PC-9 (cell line): ENCODE measurements around the gene PLIN1. TPM values are rescaled to one million over a fixed set of nuclear protein-coding genes. Genes with fewer than 3 reads are reported as not detected.

Experiments
- BruUV-seq: library from RNA; stranded (reverse); fragments of 400-500 nt; replicated peaks from 2 replicates; lab custom pipeline; 2021; lab: Mats Ljungman, UMichigan
- CTCF ChIA-PET: fragments of 300-600 bp; sonication (Branson Sonifier 250); formaldehyde crosslinking; loops from one replicate; lab custom pipeline; 2022; ENCODE audit warnings: antibody characterized with exemption; lab: Charles Lee
- POLR2A ChIA-PET: fragments of 300-600 bp; sonication (Branson Sonifier 250); formaldehyde crosslinking; loops from one replicate; lab custom pipeline; 2022; ENCODE audit warnings: antibody characterized with exemption; ENCODE audit not compliant: unreplicated experiment; lab: Charles Lee
- DNase-seq, 2 experiments: peaks; one replicate each; pipeline versions ENCODE4 v3.0.0 to v3.0.0-alpha.2; 2015 to 2022; ENCODE audit warnings: mixed read lengths in 1 of 2
- H2AFZ ChIP-seq: fragments of 200-600 bp; sonication (generic); 2 replicates; pipeline ENCODE4 v1.8.1; 2017; ENCODE audit warnings: antibody characterized with exemption
- H3F3A ChIP-seq: fragments of 200-600 bp; sonication (generic); 2 replicates; pipeline ENCODE4 v1.8.1; 2017; ENCODE audit warnings: antibody characterized with exemption, mild to moderate bottlenecking, low read depth; ENCODE audit not compliant: insufficient read depth
- H3K27ac ChIP-seq: fragments of 200-600 bp; sonication (generic); 2 replicates; pipeline ENCODE4 v1.6.1; 2016; ENCODE audit warnings: mixed run types
- H3K27me3 ChIP-seq: fragments of 200-600 bp; sonication (generic); 2 replicates; pipeline ENCODE4 v1.6.1; 2016; ENCODE audit warnings: low read depth, mixed run types; ENCODE audit not compliant: insufficient read depth
- H3K36me3 ChIP-seq: fragments of 200-600 bp; sonication (generic); 2 replicates; pipeline ENCODE4 v1.6.1; 2016; ENCODE audit warnings: low read depth, mixed run types
- H3K4me1 ChIP-seq: fragments of 200-600 bp; sonication (generic); replicated peaks from 2 replicates; pipeline ENCODE4 v1.6.1; 2016; ENCODE audit warnings: mixed run types; ENCODE audit not compliant: insufficient read depth
- H3K4me2 ChIP-seq: fragments of 200-600 bp; sonication (generic); 2 replicates; pipeline ENCODE4 v1.6.1; 2017; ENCODE audit warnings: mixed run types
- H3K4me3 ChIP-seq: fragments of 200-600 bp; sonication (generic); 2 replicates; pipeline ENCODE4 v1.6.1; 2016; ENCODE audit warnings: mixed run types
- H3K79me2 ChIP-seq: fragments of 200-600 bp; sonication (generic); 2 replicates; pipeline ENCODE4 v1.6.1; 2017; ENCODE audit warnings: low read depth, mixed run types
- H3K9me2 ChIP-seq: fragments of 200-600 bp; sonication (generic); 2 replicates; pipeline ENCODE4 v1.8.1; 2017; ENCODE audit warnings: mild to moderate bottlenecking; ENCODE audit not compliant: insufficient read depth
- H3K9me3 ChIP-seq: fragments of 200-600 bp; sonication (generic); 2 replicates; pipeline ENCODE4 v1.8.1; 2016; ENCODE audit warnings: low read depth; ENCODE audit not compliant: insufficient read depth
- H4K20me1 ChIP-seq: fragments of 200-600 bp; sonication (generic); 2 replicates; pipeline ENCODE4 v1.8.1; 2017; ENCODE audit not compliant: insufficient read depth
- EZH2 ChIP-seq: fragments of 200-600 bp; sonication (generic); IDR thresholded peaks from 2 replicates; pipeline ENCODE4 v1.8.0; 2017; ENCODE audit warnings: antibody characterized with exemption, low read depth
- intact Hi-C: fragments of 100-400 bp; cut with micrococcal nuclease; formaldehyde crosslinking; loops from one replicate; pipeline ENCODE4 v1.10.0; 2022; ENCODE audit not compliant: unreplicated experiment
- total RNA-seq: library from RNA; stranded (reverse); gene quantifications from 2 replicates; pipeline ENCODE4 v1.2.3, GENCODE V29; 2021
- TF ChIP-seq, protein P1 (sequence below): fragments of 200-600 bp; sonication (generic); conservative IDR thresholded peaks from 2 replicates; pipeline ENCODE4 v1.6.1; 2017; ENCODE audit warnings: mixed run types, antibody characterized with exemption, mild to moderate bottlenecking, moderate library complexity

PLIN1 gene
- total RNA-seq, 1 experiment from 2014 or later, result 1.0 TPM

DNA sequence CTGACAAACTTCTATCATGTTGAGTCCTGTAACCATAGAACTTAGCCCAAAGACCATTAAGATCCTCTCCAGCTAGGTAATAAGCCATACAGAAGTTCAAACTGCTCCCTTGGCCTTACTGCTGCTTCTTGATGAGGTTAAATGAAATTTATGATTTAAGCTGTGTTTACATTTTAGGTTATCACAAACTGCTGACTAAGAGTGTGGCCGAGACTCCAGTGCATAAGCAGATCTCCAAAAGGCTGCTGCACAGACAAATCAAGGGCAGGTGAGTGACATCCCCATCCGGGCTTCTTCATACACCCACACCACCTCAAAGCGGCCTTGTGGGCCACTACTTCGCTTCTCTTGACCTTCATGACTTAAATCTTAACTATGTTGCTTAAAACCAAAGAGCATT, 62.9 kb downstream of the PLIN1 start:
- Histone ChIP-seq H3K4me2 (no peak overlapping the region), H2AFZ (no peak overlapping the region), H3K9me2 (no peaks in the 10 kb centered on the region), H3K9me3 (peaks cover 9% of the 10 kb centered on the region; the same call in 1 of the 2 replicates), H3K36me3 (peaks cover 37% of the 10 kb centered on the region), H3K4me1 (no peaks in the 10 kb centered on the region), H3K27me3 (no peaks in the 10 kb centered on the region), H3F3A (peaks cover 8% of the 10 kb centered on the region; the same call in 1 of the 2 replicates), H3K27ac (no peak overlapping the region), H3K79me2 (no peaks in the 10 kb centered on the region; the same call in 1 of the 2 replicates), H3K4me3 (no peak overlapping the region), H4K20me1 (no peaks in the 10 kb centered on the region)
- TF ChIP-seq EZH2, result no peak
- TF ChIP-seq, protein P1, sequence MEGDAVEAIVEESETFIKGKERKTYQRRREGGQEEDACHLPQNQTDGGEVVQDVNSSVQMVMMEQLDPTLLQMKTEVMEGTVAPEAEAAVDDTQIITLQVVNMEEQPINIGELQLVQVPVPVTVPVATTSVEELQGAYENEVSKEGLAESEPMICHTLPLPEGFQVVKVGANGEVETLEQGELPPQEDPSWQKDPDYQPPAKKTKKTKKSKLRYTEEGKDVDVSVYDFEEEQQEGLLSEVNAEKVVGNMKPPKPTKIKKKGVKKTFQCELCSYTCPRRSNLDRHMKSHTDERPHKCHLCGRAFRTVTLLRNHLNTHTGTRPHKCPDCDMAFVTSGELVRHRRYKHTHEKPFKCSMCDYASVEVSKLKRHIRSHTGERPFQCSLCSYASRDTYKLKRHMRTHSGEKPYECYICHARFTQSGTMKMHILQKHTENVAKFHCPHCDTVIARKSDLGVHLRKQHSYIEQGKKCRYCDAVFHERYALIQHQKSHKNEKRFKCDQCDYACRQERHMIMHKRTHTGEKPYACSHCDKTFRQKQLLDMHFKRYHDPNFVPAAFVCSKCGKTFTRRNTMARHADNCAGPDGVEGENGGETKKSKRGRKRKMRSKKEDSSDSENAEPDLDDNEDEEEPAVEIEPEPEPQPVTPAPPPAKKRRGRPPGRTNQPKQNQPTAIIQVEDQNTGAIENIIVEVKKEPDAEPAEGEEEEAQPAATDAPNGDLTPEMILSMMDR, result no peak
- no peak for DNase-seq
- POLR2A ChIA-PET, result interaction anchor here (0.5 kb wide), 2 partner anchors 364 to 699 kb away, joined by 5 to 8 read pairs; no protein-coding TSS in a partner anchor
- CTCF ChIA-PET, result no interaction called here
- BruUV-seq, result no TSS peak
- intact Hi-C loops, result no loop called here

DNA sequence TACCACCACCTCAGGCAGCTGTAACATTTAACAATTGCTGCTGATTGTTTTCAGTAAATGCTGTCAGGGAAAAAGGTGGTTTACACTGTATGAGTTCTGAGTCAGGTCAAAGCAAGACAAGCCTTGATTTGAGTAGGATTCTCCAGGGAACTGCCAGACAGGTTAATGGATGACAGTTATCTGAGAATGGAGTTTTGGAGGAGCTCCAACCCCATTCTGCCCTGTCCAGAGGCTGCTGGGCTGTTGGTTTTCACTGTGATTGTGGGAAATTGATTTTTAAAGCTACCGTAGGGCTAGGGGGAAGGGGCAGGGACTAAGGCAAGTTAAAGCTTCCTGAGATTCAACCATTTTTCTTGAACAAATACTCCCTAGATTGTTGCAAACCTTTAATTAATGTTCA, 64.0 kb downstream of the PLIN1 start:
- no peaks in the 10 kb centered on the region for H4K20me1 ChIP-seq
- no peak overlapping the region for H3K4me3 ChIP-seq
- POLR2A ChIA-PET, result no interaction called here
- H3K79me2 ChIP-seq, result no peaks in the 10 kb centered on the region; the same call in 1 of the 2 replicates
- H3K4me2 ChIP-seq, result no peak overlapping the region
- peaks cover 12% of the 10 kb centered on the region for H3F3A ChIP-seq
- H3K9me3 ChIP-seq, result peaks cover 9% of the 10 kb centered on the region; the same call in 1 of the 2 replicates
- no peaks in the 10 kb centered on the region for H3K27me3 ChIP-seq
- BruUV-seq, result no TSS peak
- no peaks in the 10 kb centered on the region for H3K4me1 ChIP-seq
- no peak overlapping the region for H3K27ac ChIP-seq
- CTCF ChIA-PET, result no interaction called here
- peaks cover 42% of the 10 kb centered on the region for H3K36me3 ChIP-seq
- DNase-seq, result no peak
- intact Hi-C loops, result no loop called here
- no peak overlapping the region for H2AFZ ChIP-seq
- no peaks in the 10 kb centered on the region for H3K9me2 ChIP-seq
- TF ChIP-seq EZH2, result no peak
- TF ChIP-seq, protein P1, result no peak

Other genes starting within 250 kb of the PLIN1 start
- 0.26 and 0.60 TPM in 2 replicates for gene RHCG, start 182.8 kb downstream of the PLIN1 start, total RNA-seq
- 17.8 and 23.6 TPM in 2 replicates for gene TICRR, start 103.9 kb downstream of the PLIN1 start, total RNA-seq
- gene KIF7, start 23.9 kb downstream of the PLIN1 start, total RNA-seq, result 13.3 and 15.7 TPM in 2 replicates
- gene PEX11A, start 11.4 kb upstream of the PLIN1 start, total RNA-seq, result 11.7 and 12.8 TPM in 2 replicates
- 1.1 and 1.8 TPM in 2 replicates for gene WDR93, start 11.4 kb upstream of the PLIN1 start, total RNA-seq
- gene MESP1, start 71.9 kb upstream of the PLIN1 start, total RNA-seq, result 8.5 and 17.8 TPM in 2 replicates
- 1.3 and 2.4 TPM in 2 replicates for gene MESP2, start 97.0 kb upstream of the PLIN1 start, total RNA-seq
- 172 and 175 TPM in 2 replicates for gene ANPEP, start 135.5 kb upstream of the PLIN1 start, total RNA-seq
- gene AP3S2, start 214.6 kb upstream of the PLIN1 start, total RNA-seq, result 49.3 and 57.6 TPM in 2 replicates
- 28.6 and 30.4 TPM in 2 replicates for gene ARPIN, start 233.6 kb upstream of the PLIN1 start, total RNA-seq